NT2/D1 (cell line): ENCODE data around the gene NRL.
"Not testable (repeated sequence)": the region's sequence is repeated elsewhere in the genome, so short reads cannot be mapped to it uniquely, and the experiment has no call there.

ENCODE experiments used
- DNase-seq: peaks from one replicate; pipeline ENCODE4 v3.0.0-alpha.2; 2011; ENCODE audit warnings: low read depth, low spot score
- H3K27me3 ChIP-seq: 2 replicates; pipeline ENCODE4 v1.6.0; 2011; ENCODE audit warnings: mild to moderate bottlenecking; ENCODE audit not compliant: insufficient read length, insufficient read depth
- H3K36me3 ChIP-seq: 2 replicates; pipeline ENCODE4 v1.6.1; 2011; ENCODE audit warnings: mild to moderate bottlenecking, low read length, mixed read lengths; ENCODE audit not compliant: insufficient read depth, insufficient read length
- H3K4me1 ChIP-seq: 2 replicates; pipeline ENCODE4 v1.5.1; 2011; ENCODE audit not compliant: insufficient read depth, insufficient read length
- H3K4me3 ChIP-seq: 2 replicates; pipeline ENCODE4 v1.5.1; 2011; ENCODE audit warnings: low read depth; ENCODE audit not compliant: insufficient read length
- H3K9ac ChIP-seq: 2 replicates; pipeline ENCODE4 v1.6.0; 2011; ENCODE audit warnings: low read depth; ENCODE audit not compliant: insufficient read length
- H3K9me3 ChIP-seq: 2 replicates; pipeline ENCODE4 v1.5.1; 2011; ENCODE audit warnings: mild to moderate bottlenecking, low read length; ENCODE audit not compliant: insufficient read depth
- SUZ12 ChIP-seq: IDR thresholded peaks from 2 replicates; pipeline ENCODE4 v1.6.1; 2011; ENCODE audit not compliant: insufficient read length, insufficient read depth; ENCODE audit errors: extremely low read depth
- YY1 ChIP-seq: IDR thresholded peaks from 2 replicates; pipeline ENCODE4 v1.6.1; 2011; ENCODE audit not compliant: insufficient read length, insufficient read depth
- ZNF274 ChIP-seq: IDR thresholded peaks from 2 replicates; pipeline ENCODE4 v1.6.1; 2011; ENCODE audit warnings: mild to moderate bottlenecking, low read depth, low read length

Gene NRL

GRCh38 chr14:24032727-24033418, 81.9 kb downstream of the NRL start:
- no peak overlapping the region for H3K9ac ChIP-seq
- no peak overlapping the region for H3K4me3 ChIP-seq
- H3K9me3 ChIP-seq, result peaks cover 13% of the 10 kb centered on the region; the same call in 1 of the 2 replicates
- no peaks in the 10 kb centered on the region for H3K4me1 ChIP-seq
- TF ChIP-seq YY1 (no peak), ZNF274 (no peak), SUZ12 (no peak)
- no peak for DNase-seq
- H3K27me3 ChIP-seq, result no peaks in the 10 kb centered on the region
- no peaks in the 10 kb centered on the region for H3K36me3 ChIP-seq

- not testable (repeated sequence) for H3K9ac ChIP-seq, H3K27me3 ChIP-seq, H3K4me3 ChIP-seq, DNase-seq, H3K4me1 ChIP-seq, H3K36me3 ChIP-seq
- H3K9me3 ChIP-seq, result peaks cover 13% of the 10 kb centered on the region; the same call in 1 of the 2 replicates
Observed at GRCh38 chr14:24031331-24031730, 83.4 kb downstream of the NRL start.

- not testable (repeated sequence) for H3K9ac ChIP-seq, H3K4me1 ChIP-seq, DNase-seq, H3K4me3 ChIP-seq, H3K27me3 ChIP-seq, H3K36me3 ChIP-seq
- peaks cover 13% of the 10 kb centered on the region; the same call in 1 of the 2 replicates for H3K9me3 ChIP-seq
Observed at GRCh38 chr14:24029687-24030086, 85.1 kb downstream of the NRL start.
